ENCODE results near the gene GDF11.

Gene GDF11

DNA sequence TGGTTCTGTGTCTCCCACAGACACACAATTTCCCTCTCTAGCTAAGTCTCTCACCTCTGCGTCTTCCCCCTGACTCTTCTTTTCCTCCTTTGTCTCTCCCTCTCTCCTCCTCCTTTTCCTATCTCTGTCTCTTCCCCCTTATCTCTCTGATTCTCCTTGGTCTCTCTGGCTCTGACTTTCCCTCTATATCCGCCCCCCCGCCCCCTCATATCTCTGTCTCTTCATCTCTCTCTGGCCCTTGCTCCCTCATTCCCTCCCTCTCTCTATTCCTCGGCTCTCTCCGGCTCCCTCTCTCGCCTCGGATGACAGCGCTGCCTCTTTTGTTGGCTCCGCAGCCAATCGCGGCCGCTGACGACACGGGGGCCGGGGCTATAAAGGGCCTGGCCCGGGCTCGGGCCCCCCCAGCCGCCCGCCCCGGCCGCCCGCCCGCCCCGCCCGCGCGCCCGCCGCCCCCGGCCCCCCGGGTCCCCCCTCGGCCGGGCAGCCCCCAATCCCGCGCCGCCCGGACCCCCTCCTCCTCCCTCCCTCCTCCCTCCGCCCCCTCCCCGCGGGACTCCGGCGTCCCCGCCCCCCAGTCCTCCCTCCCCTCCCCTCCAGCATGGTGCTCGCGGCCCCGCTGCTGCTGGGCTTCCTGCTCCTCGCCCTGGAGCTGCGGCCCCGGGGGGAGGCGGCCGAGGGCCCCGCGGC is at the start of gene GDF11:
GDF11 (plus strand) TSS at position 404 of the 687 bp plus-strand sequence; CDS start at position 599, 195 bp downstream.
- Histone ChIP-seq H3K4me1 (ENCODE audit: control insufficient read depth, insufficient read depth, low read length) (peaks cover 34% of the 10 kb centered on the region), H3K27ac (ENCODE audit: low read length) (peak within 1 kb of the TSS; percentile 62), H3K27me3 (ENCODE audit: control insufficient read depth in 1 of 2, insufficient read depth in 2 of 2, low read length in 2 of 2) (no peaks in the 10 kb centered on the region), H3K36me3 (ENCODE audit: control insufficient read depth in 2 of 2, insufficient read depth in 2 of 2, low read length in 2 of 2) (no peaks in the 10 kb centered on the region), H3K9me3 (ENCODE audit: control insufficient read depth in 2 of 2, low read length in 2 of 2) (no peaks in the 10 kb centered on the region), H3K4me3 (ENCODE audit: low read length in 2 of 2) (peak within 1 kb of the TSS; percentile 73 to 82), H3K9ac (ENCODE audit: low read length in 2 of 2) (peak within 1 kb of the TSS; percentile 72 to 74)

DNA sequence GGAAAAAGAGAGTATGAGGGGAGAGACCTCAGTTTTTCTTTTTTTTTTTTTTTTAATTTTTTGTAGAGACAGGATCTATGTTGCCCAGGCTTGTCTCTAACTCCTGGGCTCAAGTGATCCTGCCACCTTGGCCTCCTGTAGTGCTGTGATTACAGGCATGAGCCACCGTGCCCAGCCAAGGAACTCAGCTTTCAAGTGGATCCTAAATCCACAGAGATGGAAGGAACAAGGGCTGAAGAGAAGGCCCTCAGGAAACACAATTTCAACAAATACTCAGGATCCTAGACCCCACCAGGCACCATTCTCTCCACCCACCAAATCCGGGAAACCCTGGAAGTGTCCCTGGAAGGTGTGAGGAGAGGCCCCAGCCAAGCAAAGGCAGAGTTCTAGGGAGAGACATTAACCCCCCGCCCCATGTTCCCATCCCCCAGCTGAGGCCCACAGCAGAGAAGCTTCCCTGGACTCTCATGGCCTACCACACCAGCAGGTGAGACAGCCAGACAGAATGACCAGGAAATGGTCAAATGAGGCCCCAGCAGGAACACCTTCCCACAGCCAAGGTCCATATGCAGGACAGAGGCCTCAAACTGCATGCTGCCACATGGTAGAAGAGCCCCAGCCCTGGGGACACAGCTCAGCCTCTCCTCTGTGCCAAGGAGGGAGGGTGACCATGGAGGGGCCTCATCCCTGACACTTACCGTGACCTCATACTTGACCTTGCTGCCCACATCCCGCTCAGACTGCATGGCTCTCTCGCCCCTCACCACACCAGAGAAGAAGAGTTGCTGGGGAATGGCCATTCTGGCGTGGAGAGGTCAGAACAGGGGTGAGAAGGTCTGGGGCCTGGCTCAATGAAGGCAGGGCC is 49.4 kb upstream of the GDF11 start:
- Histone ChIP-seq H3K9me3 (ENCODE audit: control insufficient read depth in 2 of 2, low read length in 2 of 2) (no peaks in the 10 kb centered on the region), H3K4me1 (ENCODE audit: control insufficient read depth, insufficient read depth, low read length) (peaks cover 2% of the 10 kb centered on the region), H3K9ac (ENCODE audit: low read length in 2 of 2) (no peak overlapping the region), H3K27ac (ENCODE audit: low read length) (no peak overlapping the region), H3K4me3 (ENCODE audit: low read length in 2 of 2) (no peak overlapping the region), H3K27me3 (ENCODE audit: control insufficient read depth in 1 of 2, insufficient read depth in 2 of 2, low read length in 2 of 2) (no peaks in the 10 kb centered on the region), H3K36me3 (ENCODE audit: control insufficient read depth in 2 of 2, insufficient read depth in 2 of 2, low read length in 2 of 2) (peaks cover 60 to 63% of the 10 kb centered on the region in 2 donors)

DNA sequence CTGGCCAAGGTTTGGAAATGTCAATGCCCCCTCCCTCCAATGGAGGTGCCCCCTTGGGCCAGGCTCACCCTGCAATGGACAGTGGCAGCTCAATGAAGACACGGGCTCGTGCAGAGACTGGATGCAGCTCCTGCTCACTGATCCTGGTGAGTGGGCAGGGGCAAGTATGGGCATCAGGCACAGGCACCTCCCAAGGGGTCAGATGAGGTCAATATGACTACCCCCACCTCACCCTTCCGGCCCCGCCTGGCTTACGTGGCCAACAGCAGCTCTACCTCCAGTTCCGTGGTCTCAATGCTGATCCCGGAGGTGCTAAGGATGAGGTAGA is 48.8 kb upstream of the GDF11 start:
- Histone ChIP-seq H3K27ac (ENCODE audit: low read length) (no peak overlapping the region), H3K4me3 (ENCODE audit: low read length in 2 of 2) (no peak overlapping the region), H3K36me3 (ENCODE audit: control insufficient read depth in 2 of 2, insufficient read depth in 2 of 2, low read length in 2 of 2) (peaks cover 60 to 61% of the 10 kb centered on the region in 2 donors)

DNA sequence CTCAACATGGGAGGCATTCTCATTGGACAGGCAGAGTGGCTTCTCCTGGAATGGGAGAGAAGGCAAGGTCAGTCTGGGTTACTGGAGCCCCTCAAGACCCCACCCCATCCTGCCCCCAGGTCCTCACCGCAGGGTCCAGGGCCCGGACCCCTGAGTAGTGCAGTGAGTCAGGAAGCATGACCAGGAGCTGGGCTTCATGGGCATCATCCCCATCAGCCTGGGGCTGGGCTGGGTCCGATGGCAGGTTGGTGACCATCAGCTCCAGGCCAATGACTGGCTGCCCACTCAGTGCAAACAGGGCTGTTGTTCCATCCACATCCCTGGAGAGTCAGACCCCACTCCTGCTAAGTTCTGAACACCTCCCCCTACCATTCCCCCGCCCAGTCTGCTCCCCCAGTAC is 48.3 kb upstream of the GDF11 start:
- no peaks in the 10 kb centered on the region for H3K27me3 ChIP-seq (ENCODE audit: control insufficient read depth in 1 of 2, insufficient read depth in 2 of 2, low read length in 2 of 2)
- H3K4me3 ChIP-seq (ENCODE audit: low read length in 2 of 2): no peak overlapping the region
- no peak overlapping the region for H3K9ac ChIP-seq (ENCODE audit: low read length in 2 of 2)
- H3K9me3 ChIP-seq (ENCODE audit: control insufficient read depth in 2 of 2, low read length in 2 of 2): no peaks in the 10 kb centered on the region
- peaks cover 10% of the 10 kb centered on the region for H3K4me1 ChIP-seq (ENCODE audit: control insufficient read depth, insufficient read depth, low read length)
- H3K27ac ChIP-seq (ENCODE audit: low read length): no peak overlapping the region
- H3K36me3 ChIP-seq (ENCODE audit: control insufficient read depth in 2 of 2, insufficient read depth in 2 of 2, low read length in 2 of 2): peaks cover 61 to 63% of the 10 kb centered on the region in 2 donors

More for the DNA sequence above, 48.8 kb upstream of the GDF11 start:
- Histone ChIP-seq H3K9me3 (ENCODE audit: control insufficient read depth in 2 of 2, low read length in 2 of 2) (no peaks in the 10 kb centered on the region), H3K9ac (ENCODE audit: low read length in 2 of 2) (no peak overlapping the region), H3K4me1 (ENCODE audit: control insufficient read depth, insufficient read depth, low read length) (peaks cover 5% of the 10 kb centered on the region), H3K27me3 (ENCODE audit: control insufficient read depth in 1 of 2, insufficient read depth in 2 of 2, low read length in 2 of 2) (no peaks in the 10 kb centered on the region)

DNA sequence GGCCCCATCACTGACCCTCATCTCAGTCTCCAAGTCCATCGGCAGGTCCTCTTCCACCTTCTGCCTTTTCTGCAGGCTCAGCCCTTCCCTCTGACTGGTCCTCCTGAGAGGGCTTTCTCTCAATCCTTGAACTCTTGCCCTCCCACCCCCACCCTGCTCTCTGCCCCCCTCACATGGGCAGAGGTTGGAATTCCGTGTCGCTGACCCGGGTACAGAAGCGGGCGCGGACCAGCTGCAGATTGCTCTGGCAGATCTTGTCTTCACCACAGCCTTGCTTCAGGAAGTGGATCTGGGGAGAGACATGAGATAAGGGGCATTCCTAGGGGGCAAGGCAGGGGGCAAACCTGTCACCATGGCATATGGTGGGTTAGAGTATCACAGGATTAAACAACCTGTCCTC is 47.6 kb upstream of the GDF11 start:
- Histone ChIP-seq H3K9me3 (ENCODE audit: control insufficient read depth in 2 of 2, low read length in 2 of 2) (no peaks in the 10 kb centered on the region), H3K27me3 (ENCODE audit: control insufficient read depth in 1 of 2, insufficient read depth in 2 of 2, low read length in 2 of 2) (no peaks in the 10 kb centered on the region), H3K4me1 (ENCODE audit: control insufficient read depth, insufficient read depth, low read length) (peaks cover 15% of the 10 kb centered on the region), H3K4me3 (ENCODE audit: low read length in 2 of 2) (no peak overlapping the region), H3K9ac (ENCODE audit: low read length in 2 of 2) (peak overlapping the region in 1 of 2 donors; percentile 5), H3K27ac (ENCODE audit: low read length) (no peak overlapping the region), H3K36me3 (ENCODE audit: control insufficient read depth in 2 of 2, insufficient read depth in 2 of 2, low read length in 2 of 2) (peaks cover 61 to 66% of the 10 kb centered on the region in 2 donors)

DNA sequence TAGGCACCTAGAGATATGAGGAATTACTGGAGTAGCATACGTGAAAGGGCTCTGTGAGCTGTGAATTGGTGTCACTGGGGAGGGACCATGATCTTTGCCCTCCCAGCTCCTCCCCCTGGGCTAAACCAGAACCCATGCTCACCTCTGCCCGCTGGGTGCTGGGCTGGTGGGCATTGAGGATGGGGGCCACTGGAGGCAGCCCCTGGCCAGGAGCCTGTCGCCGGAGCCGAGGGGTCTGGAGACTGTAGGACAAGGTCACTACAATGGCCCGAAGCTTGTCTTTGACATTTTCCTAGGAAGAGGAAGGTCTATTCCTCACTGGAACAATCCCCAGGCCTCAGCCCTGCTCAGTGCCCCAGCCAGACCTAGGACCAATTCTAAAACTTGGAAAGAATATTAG is 46.8 kb upstream of the GDF11 start:
- Histone ChIP-seq H3K36me3 (ENCODE audit: control insufficient read depth in 2 of 2, insufficient read depth in 2 of 2, low read length in 2 of 2) (peaks cover 68 to 73% of the 10 kb centered on the region in 2 donors), H3K9me3 (ENCODE audit: control insufficient read depth in 2 of 2, low read length in 2 of 2) (no peaks in the 10 kb centered on the region), H3K27me3 (ENCODE audit: control insufficient read depth in 1 of 2, insufficient read depth in 2 of 2, low read length in 2 of 2) (no peaks in the 10 kb centered on the region), H3K27ac (ENCODE audit: low read length) (no peak overlapping the region), H3K9ac (ENCODE audit: low read length in 2 of 2) (no peak overlapping the region), H3K4me1 (ENCODE audit: control insufficient read depth, insufficient read depth, low read length) (peaks cover 23% of the 10 kb centered on the region), H3K4me3 (ENCODE audit: low read length in 2 of 2) (no peak overlapping the region)

DNA sequence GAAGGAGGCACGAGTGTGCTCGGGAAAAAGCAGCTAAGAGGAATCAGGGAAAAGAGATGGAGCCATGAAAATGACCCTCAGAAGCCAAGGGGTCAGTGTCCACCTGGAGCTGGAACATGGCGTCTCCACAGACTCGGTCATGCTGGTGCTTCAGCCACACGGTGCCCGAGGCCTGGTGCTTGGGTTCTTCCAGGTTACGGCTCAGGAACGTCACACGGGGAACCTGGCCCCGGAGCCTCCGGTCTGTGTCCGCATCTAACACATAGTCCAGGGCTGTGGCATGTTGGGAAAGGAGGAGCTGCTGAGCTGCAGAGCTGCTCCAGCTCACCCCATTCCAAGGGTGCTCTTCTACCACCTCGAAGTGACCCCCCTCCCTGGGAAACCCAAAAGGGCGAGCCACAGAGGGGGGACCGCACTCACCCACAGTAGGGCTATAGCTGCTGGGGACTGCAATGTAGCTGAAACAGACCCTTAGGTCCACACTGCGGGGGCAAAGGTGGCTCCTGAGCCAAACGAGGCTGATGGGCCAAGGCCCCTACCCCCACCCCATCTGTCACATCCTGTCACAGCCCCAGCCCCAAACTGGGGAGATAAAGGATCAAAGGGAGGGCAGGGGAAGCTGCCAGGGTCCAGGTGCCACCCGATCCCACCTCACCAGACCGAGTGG is 46.0 kb upstream of the GDF11 start:
- Histone ChIP-seq H3K27ac (ENCODE audit: low read length) (no peak overlapping the region), H3K4me3 (ENCODE audit: low read length in 2 of 2) (no peak overlapping the region), H3K9ac (ENCODE audit: low read length in 2 of 2) (no peak overlapping the region), H3K27me3 (ENCODE audit: control insufficient read depth in 1 of 2, insufficient read depth in 2 of 2, low read length in 2 of 2) (no peaks in the 10 kb centered on the region), H3K36me3 (ENCODE audit: control insufficient read depth in 2 of 2, insufficient read depth in 2 of 2, low read length in 2 of 2) (peaks cover 66 to 70% of the 10 kb centered on the region in 2 donors), H3K9me3 (ENCODE audit: control insufficient read depth in 2 of 2, low read length in 2 of 2) (no peaks in the 10 kb centered on the region), H3K4me1 (ENCODE audit: control insufficient read depth, insufficient read depth, low read length) (peaks cover 25% of the 10 kb centered on the region)

DNA sequence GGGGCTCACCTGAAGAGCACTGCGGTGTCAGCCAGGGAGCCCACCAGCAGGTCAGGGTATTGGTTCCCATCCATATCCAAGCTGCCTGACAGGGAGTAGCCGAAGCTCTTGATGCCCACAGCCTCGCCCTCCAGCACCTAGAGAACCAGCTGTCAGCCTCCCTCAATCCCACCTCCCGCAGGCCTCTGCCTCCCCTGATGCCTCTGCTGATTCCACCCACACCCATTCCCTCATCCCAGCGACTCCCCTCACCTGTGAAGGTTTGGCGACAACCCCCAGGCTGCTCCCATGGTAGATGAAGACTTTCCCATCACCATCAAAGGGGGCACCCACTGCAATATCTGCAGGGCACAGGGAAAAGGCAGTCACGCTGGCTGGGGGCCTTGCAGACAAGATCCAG is 45.2 kb upstream of the GDF11 start:
- Histone ChIP-seq H3K9me3 (ENCODE audit: control insufficient read depth in 2 of 2, low read length in 2 of 2) (no peaks in the 10 kb centered on the region), H3K9ac (ENCODE audit: low read length in 2 of 2) (no peak overlapping the region), H3K27ac (ENCODE audit: low read length) (no peak overlapping the region), H3K36me3 (ENCODE audit: control insufficient read depth in 2 of 2, insufficient read depth in 2 of 2, low read length in 2 of 2) (peaks cover 65 to 66% of the 10 kb centered on the region in 2 donors), H3K27me3 (ENCODE audit: control insufficient read depth in 1 of 2, insufficient read depth in 2 of 2, low read length in 2 of 2) (no peaks in the 10 kb centered on the region), H3K4me1 (ENCODE audit: control insufficient read depth, insufficient read depth, low read length) (peaks cover 27% of the 10 kb centered on the region), H3K4me3 (ENCODE audit: low read length in 2 of 2) (no peak overlapping the region)

DNA sequence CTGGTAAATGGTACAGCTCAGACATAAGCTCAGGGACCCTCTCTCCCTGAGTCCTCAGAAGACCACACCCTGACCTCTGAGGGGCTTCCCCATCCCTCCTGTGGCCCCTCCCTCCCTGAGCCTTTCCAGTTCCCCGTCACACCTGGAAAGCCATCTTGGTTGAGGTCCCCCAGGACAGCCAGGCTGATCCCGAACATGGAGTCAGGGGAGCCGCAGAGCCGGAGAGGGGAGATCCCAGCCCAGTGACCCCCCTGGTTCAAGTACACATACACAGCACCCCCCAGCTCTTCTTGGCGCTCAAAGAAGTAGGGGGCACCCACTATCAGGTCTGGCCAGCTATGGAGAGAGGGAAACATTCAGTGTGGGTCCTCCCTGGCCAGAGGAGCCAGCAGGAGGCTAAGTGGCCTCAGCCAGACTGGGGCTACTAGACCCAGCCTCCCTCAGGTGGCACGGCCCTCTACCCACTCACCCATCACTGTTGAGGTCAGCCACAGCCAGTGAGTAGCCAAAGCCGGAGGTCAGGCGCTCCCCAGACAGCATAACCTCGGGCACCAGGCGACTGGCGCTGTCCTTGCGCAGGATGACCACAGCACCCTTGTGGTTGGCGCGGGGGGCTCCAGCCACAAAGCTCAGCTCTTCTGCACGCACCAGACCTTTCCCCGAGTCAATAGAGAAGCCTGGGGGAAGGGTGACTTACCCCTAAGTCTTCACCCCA is 44.5 kb upstream of the GDF11 start:
- H3K9ac ChIP-seq (ENCODE audit: low read length in 2 of 2): no peak overlapping the region
- no peaks in the 10 kb centered on the region for H3K9me3 ChIP-seq (ENCODE audit: control insufficient read depth in 2 of 2, low read length in 2 of 2)
- peaks cover 34% of the 10 kb centered on the region for H3K4me1 ChIP-seq (ENCODE audit: control insufficient read depth, insufficient read depth, low read length)
- H3K36me3 ChIP-seq (ENCODE audit: control insufficient read depth in 2 of 2, insufficient read depth in 2 of 2, low read length in 2 of 2): peaks cover 62 to 63% of the 10 kb centered on the region in 2 donors
- H3K4me3 ChIP-seq (ENCODE audit: low read length in 2 of 2): no peak overlapping the region
- H3K27me3 ChIP-seq (ENCODE audit: control insufficient read depth in 1 of 2, insufficient read depth in 2 of 2, low read length in 2 of 2): no peaks in the 10 kb centered on the region
- H3K27ac ChIP-seq (ENCODE audit: low read length): peak overlapping the region; percentile 41

DNA sequence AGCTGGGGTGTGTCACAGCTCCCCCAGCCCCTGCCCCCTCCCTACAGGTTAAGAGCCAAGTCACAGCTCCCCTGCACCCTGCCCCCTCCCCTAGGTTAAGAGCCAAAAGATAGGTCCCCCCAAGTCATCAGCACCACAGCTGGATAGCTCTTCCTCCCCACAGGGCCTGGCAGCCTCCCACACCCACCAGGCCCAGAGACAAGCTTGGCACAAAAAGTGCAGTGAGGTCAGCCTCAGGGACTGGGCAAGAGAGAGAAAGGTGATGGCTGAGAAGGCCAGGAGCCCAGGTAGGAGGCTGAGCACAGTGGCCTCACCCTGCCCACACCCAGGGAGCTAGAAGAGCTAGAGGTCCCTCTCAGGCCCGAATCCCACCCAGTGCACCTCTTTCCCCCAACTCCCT is 44.0 kb upstream of the GDF11 start:
- H3K27me3 ChIP-seq (ENCODE audit: control insufficient read depth in 1 of 2, insufficient read depth in 2 of 2, low read length in 2 of 2): no peaks in the 10 kb centered on the region
- no peaks in the 10 kb centered on the region for H3K9me3 ChIP-seq (ENCODE audit: control insufficient read depth in 2 of 2, low read length in 2 of 2)
- no peak overlapping the region for H3K4me3 ChIP-seq (ENCODE audit: low read length in 2 of 2)
- H3K36me3 ChIP-seq (ENCODE audit: control insufficient read depth in 2 of 2, insufficient read depth in 2 of 2, low read length in 2 of 2): peaks cover 57 to 58% of the 10 kb centered on the region in 2 donors
- peak overlapping the region; percentile 41 for H3K27ac ChIP-seq (ENCODE audit: low read length)
- H3K9ac ChIP-seq (ENCODE audit: low read length in 2 of 2): no peak overlapping the region
- H3K4me1 ChIP-seq (ENCODE audit: control insufficient read depth, insufficient read depth, low read length): peaks cover 40% of the 10 kb centered on the region
